Measurements from ENCODE around the gene SETMAR.

DNA sequence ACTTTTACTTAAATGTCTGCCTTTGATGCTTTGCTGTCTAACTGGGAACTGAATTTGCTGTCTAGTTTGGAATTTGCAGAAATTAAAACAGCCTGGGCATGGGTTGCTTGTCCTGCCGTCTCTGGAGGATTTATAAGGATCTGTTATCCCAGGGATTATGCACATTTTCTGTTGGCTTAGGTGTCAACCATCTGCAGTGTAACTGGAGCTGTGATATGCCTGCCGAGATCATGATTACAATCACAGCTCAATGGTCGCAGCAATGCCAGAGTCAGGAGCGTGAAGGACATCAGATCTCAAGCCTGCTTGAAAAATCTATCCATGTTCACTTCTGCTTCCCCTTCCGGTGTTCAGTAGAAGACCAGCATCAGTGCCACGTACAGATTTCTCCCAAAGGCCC is 41.8 kb upstream of the SETMAR start:
- TF ChIP-seq CTCF (IDR thresholded peaks at IDR 0.05), result no peak
- no peak for TF ChIP-seq POLR2A (IDR thresholded peaks at IDR 0.05)

Measured in stomach (tissue), 4 donors.